CD4-positive, alpha-beta T cell treated with Interferon alpha-2 for 1 hour (primary cell): ENCODE measurements around the gene NOPCHAP1.
"Not testable (repeated sequence)": the region's sequence is repeated elsewhere in the genome, so short reads cannot be mapped to it uniquely, and the experiment has no call there.

Experiments
- DNase-seq, 2 donors: peaks; one replicate each; pipeline ENCODE4 v3.0.0-alpha.2; 2020 to 2022

The NOPCHAP1 gene

GRCh38 chr12:104966677-104967076, 19.4 kb upstream of the NOPCHAP1 start:
- DNase-seq: no peak

GRCh38 chr12:104969343-104969742, 16.8 kb upstream of the NOPCHAP1 start:
- no peak for DNase-seq

DNA sequence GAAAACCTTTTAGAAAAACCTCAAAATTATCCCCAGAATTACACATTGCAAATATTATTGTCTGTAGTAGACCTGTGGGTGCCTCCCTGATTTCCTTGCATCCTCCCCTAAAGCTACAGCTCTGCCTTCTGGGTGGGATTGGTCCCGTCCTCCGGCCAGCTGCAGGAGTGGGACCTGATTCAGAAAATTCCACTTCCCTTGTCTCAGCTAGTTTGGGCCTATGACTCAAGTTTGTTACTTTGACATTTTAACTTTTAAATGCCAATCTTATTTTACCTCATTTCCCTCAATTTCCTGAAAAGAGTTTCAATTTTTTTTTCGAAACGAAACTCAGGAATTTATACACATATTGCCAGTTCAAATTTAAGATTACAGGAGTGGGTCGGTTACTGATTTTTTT, 14.8 kb upstream of the NOPCHAP1 start:
- DNase-seq: no peak

DNA sequence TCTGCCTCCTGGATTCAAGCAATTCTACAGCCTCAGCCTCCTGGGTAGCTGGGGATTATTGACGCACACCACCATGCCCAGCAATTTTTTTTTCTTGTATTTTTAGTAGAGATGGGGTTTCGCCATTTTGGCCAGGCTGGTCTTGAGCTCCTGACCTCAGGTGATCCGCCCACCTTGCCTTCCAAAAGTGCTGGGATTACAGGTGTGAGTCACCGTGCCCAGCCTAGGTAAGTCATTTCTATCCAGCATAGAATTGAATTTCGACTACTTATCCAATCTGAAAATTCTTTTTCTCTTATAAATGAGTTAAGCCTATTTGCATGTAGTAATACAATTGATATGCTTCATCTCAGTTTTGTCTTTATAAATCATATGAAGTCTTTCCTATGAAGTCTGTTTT, 12.9 kb upstream of the NOPCHAP1 start:
- DNase-seq: no peak

- peak; percentile 16 to 74 for DNase-seq
Observed at GRCh38 chr12:104974626-104975290, 11.4 kb upstream of the NOPCHAP1 start.

DNA sequence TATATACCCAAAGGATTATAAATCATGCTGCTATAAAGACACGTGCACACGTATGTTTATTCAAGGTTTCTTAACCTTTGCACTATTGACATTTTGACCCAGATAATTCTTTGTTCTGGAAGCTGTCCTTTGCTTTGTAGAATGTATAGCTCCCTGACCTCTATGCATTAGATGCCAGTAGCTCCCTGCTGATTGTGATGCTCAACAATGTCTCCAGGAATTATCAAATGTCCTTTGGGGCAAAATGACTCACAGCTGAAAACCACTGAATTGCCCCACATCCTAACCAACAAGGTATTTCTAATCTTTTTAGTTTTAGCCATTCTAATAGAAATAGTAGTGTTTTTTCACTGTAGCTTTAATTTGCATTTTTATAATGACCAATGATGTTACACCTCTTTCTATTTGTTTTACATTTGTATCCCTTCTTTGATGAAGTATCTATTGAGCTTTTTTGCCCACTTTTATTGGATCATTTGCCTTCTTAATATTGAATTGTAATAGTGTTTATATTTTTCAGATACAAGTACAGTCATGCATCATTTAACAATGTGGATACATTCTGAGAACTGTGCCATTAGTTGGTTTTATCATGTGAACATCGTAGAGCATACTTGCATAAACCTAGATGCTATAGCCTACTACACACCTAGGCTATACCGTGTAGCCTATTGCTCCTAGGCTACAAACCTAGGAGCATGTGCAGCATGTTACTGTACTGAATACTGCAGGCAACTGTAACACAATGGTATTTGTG, 10.4 kb upstream of the NOPCHAP1 start:
- DNase-seq: no peak

- no peak for DNase-seq
Observed at GRCh38 chr12:104976703-104977102, 9.4 kb upstream of the NOPCHAP1 start.

- DNase-seq: not testable (repeated sequence)
Observed at GRCh38 chr12:104977688-104978087, 8.4 kb upstream of the NOPCHAP1 start.

DNA sequence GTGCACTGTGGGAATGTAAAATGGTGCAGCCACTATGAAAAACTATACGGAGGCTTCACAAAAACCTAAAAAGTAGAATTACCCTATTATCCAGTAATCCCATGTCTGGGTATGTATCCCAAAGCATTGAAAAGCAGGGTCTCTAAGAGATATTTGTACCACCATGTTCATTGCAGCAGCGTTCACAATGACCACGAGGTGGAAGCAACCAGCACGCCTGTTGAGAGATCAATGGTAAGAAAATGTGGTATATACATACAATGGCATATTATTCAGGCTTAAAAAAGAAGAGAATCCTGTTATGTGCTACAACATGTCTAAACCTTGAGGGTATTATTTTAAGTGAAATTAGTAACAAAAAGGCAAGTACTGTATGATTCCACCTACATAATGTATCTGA, 910 bp upstream of the NOPCHAP1 start:
- no peak for DNase-seq

- no peak for DNase-seq
Observed at GRCh38 chr12:104990950-104991349, 4.8 kb downstream of the NOPCHAP1 start.

- DNase-seq: no peak
Observed at GRCh38 chr12:104991565-104992128, 5.5 kb downstream of the NOPCHAP1 start.

DNA sequence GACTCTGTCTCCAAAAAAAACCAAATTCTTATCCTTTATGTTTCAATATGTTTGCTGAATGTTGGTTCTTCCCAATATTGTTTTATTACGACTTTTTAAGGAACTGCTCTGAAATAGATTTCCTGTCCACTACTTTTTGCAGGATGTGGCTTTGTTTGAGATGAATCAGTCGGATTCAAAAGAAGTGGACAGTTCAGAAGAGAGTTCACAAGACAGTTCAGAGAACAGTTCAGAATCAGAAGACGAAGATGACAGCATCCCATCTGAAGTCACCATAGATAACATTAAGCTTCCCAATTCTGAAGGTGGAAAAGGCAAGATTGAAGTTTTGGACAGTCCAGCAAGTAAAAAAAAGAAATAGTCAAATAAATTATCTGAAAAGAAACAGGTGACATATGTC, 8.2 kb downstream of the NOPCHAP1 start:
- no peak for DNase-seq

- DNase-seq: no peak
Observed at GRCh38 chr12:104997541-104997940, 11.4 kb downstream of the NOPCHAP1 start.

DNA sequence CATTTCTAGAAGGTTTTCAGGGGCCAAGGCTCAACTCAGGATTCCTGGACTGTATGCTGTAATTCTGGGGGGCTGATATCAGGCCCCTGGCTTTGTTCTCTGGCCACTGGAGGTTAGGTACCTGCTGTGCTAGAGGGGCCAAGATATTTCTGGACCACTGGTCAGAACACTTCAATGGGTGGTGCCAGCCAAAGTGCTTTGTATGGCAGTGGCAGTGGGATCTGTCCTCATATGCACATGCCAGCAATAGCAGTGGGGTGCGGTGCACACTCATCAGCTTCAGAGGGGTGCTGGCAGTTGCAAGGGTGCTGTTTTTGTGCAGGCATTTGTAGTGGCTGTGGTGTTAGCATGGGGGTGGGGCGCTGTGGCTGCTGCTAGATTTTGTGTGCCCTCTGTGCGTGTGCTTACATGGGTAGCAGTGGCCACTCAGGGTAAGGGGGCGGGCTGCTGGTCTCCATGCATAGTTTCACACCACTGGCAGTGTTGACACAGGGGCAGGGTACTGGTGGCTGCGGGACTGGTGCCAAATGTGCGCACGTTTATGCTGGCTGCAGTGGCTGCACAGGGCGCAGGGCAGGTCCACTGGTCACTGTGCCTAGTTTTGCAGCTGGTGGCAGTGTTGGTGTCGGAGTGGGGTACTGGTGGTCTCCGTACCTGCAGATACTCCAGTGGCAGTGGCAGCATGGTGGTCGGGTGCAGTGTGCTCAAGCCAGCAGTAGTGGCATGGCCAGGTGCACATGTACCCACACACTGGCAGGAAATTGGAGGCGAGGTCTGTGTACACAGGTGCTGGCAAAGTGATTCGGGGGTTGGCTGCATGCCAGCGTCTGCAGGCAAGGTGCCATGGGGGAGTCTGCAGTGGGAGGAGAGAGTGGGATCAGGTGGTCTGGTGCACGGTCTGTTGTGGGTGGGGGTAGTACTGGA, 12.6 kb downstream of the NOPCHAP1 start:
- DNase-seq: no peak

GRCh38 chr12:104999347-104999685, 13.2 kb downstream of the NOPCHAP1 start:
- DNase-seq: no peak

DNA sequence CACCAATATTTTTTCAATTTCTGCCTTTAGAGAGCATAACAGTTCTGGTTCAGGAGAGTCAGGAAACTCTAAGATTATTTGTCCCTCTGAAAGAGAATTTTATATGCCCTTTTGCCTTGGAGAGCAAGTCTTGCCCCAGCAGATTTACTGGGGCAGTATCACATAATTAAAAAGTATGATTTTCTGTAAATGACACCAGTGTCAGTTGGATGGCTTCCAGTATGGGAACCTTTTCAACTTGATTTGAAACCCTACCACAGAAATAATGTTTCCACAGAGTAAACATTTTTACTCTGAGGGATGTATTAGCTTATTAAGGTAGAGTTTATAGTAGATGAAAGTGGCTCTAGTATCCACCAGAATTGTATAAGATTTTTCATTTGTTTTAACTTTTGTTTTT, 15.4 kb downstream of the NOPCHAP1 start:
- no peak for DNase-seq

GRCh38 chr12:105013892-105014291, 27.8 kb downstream of the NOPCHAP1 start:
- no peak for DNase-seq

- no peak for DNase-seq
Observed at GRCh38 chr12:105014603-105015002, 28.5 kb downstream of the NOPCHAP1 start.

DNA sequence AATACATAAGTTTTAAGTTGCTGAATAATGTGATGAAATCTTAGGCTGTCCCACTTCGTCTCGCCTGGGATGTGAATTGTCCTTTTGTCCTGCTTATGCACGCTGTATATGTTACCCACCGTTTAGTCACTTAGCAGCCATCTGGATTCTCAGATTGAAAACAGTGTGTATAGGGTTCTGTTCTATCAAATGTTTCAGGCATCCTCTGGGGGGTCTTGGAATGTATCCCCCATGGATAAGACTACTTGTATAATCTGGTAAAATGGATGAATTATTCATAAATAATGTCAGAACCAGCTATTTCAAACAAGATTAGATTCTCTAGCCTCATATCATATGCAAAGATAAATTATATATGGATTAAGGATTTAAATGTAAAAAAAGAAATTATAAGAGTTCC, 29.4 kb downstream of the NOPCHAP1 start:
- DNase-seq: no peak

- DNase-seq: no peak
Observed at GRCh38 chr12:105018012-105018411, 31.9 kb downstream of the NOPCHAP1 start.

- DNase-seq: no peak
Observed at GRCh38 chr12:105018776-105019175, 32.7 kb downstream of the NOPCHAP1 start.

DNA sequence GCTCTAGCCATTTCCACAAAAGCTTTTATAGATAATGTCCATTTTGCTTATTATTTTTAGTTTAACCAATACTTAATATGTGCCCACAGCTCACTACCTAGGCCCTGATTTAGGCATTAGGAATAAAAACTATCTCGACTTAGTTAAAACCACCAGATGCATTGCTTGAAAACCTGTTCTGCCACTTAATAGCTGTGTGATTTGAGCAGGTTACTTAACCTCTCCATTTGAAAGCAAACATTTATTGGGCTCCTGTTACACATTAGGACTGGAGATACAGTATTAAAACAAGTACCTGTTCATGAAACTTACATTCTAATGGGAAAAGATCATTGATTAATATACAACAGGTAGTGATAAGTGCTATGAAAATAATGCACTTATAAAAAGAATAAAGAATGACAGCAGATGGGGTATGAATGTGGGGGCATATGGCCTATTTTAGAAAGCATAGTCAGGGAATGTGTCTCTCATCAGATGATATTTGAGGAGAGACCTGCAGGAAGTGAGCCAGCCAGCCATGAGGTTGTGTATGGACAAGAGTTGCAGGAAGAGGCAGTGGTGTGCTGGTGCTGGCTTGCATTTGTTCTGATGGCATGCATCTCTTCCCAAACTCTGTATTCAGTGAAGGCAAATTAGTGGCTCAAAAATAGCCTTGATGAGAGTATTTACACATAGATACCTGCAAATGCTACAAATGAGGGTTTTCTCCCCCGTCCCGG, 34.3 kb downstream of the NOPCHAP1 start:
- DNase-seq: no peak

DNA sequence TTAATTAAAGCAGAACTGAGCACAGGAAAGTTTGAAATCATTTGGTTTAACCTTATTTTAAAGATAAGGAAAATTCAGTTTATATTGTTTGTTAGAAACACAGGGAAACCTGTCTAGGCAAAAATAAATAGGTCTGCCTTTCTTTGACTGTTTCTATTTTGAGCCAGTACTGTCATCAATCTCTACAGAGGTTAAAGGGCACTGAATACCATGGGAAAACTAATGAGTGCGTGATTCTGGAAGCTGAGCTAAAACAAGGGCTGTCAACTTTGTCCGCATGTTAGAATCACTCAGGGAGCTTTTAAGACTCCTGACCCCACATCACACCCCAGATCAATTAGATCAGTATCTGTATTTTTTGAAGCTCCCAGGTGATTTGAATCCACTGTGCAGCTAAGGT, 38.8 kb downstream of the NOPCHAP1 start:
- no peak for DNase-seq
